IMR-90 (cell line): ENCODE measurements around the gene TNFSF13B. TPM values are rescaled to one million over a fixed set of nuclear protein-coding genes. Genes with fewer than 3 reads are reported as not detected.

Experiments
- ATAC-seq: fragments of 200-7000 bp; cut with Tn5 transposase; 2 replicates; pipeline ENCODE4 v1.9.1; 2020; ENCODE audit warnings: low read depth, mild to moderate bottlenecking, moderate library complexity
- BruUV-seq: library from RNA; stranded (reverse); fragments of 400-500 nt; replicated peaks from 2 replicates; lab custom pipeline; 2021; lab: Mats Ljungman, UMichigan
- CTCF ChIA-PET: fragments of 300-600 bp; formaldehyde crosslinking; extraction: SDS; loops from one replicate; lab custom pipeline; 2021; ENCODE audit warnings: antibody characterized with exemption; lab: Yijun Ruan, JAX
- POLR2A ChIA-PET: fragments of 300-600 bp; sonication (Branson Sonifier 250); formaldehyde crosslinking; loops from one replicate; lab custom pipeline; 2022; ENCODE audit warnings: antibody characterized with exemption; ENCODE audit not compliant: unreplicated experiment; lab: Charles Lee
- DNase-seq: peaks from one replicate; pipeline ENCODE4 v3.0.0; 2013
- H2AFZ ChIP-seq: replicated peaks from 2 replicates; pipeline ENCODE3; 2013; ENCODE audit warnings: low read length, mild to moderate bottlenecking; ENCODE audit not compliant: poor library complexity
- H2AK5ac ChIP-seq: 2 replicates; pipeline ENCODE4 v1.6.1; 2013; ENCODE audit warnings: low read depth, low read length, inconsistent platforms
- H2AK9ac ChIP-seq: replicated peaks from 2 replicates; pipeline ENCODE3; 2013; ENCODE audit warnings: mild to moderate bottlenecking, low read depth, low read length, moderate library complexity; ENCODE audit not compliant: poor library complexity
- H2BK120ac ChIP-seq: 2 replicates; pipeline ENCODE4 v1.6.1; 2013; ENCODE audit warnings: low read depth, low read length, inconsistent platforms
- H2BK15ac ChIP-seq: 3 replicates; pipeline ENCODE4 v1.6.1; 2013; ENCODE audit warnings: low read depth, low read length, inconsistent platforms
- H2BK20ac ChIP-seq: 2 replicates; pipeline ENCODE4 v1.6.1; 2013; ENCODE audit warnings: low read depth, mild to moderate bottlenecking, inconsistent platforms, low read length, moderate library complexity
- H2BK5ac ChIP-seq: 2 replicates; pipeline ENCODE4 v1.6.1; 2013; ENCODE audit warnings: mild to moderate bottlenecking, low read depth, low read length, inconsistent platforms; ENCODE audit not compliant: poor library complexity, severe bottlenecking
- H3K14ac ChIP-seq: replicated peaks from 2 replicates; pipeline ENCODE4 v1.6.1; 2013; ENCODE audit warnings: low read depth, low read length, inconsistent platforms
- H3K18ac ChIP-seq: 2 replicates; pipeline ENCODE4 v1.6.1; 2013; ENCODE audit warnings: low read depth, low read length, control low read depth
- H3K23ac ChIP-seq: 2 replicates; pipeline ENCODE4 v1.6.1; 2013; ENCODE audit warnings: low read depth, low read length, inconsistent platforms
- H3K27ac ChIP-seq: 2 replicates; pipeline ENCODE4 v1.5.1; 2013; ENCODE audit warnings: mild to moderate bottlenecking, control low read depth, low read length; ENCODE audit not compliant: insufficient read depth
- H3K27me3 ChIP-seq: 2 replicates; pipeline ENCODE4 v1.6.1; 2013; ENCODE audit warnings: low read length; ENCODE audit not compliant: control insufficient read depth, insufficient read depth
- H3K36me3 ChIP-seq: 2 replicates; pipeline ENCODE4 v1.6.1; 2013; ENCODE audit warnings: low read length, mixed read lengths; ENCODE audit not compliant: control insufficient read depth, insufficient read depth
- H3K4ac ChIP-seq: 2 replicates; pipeline ENCODE4 v1.6.1; 2013; ENCODE audit warnings: low read depth, low read length, inconsistent platforms
- H3K4me1 ChIP-seq: 2 replicates; pipeline ENCODE4 v1.6.1; 2013; ENCODE audit warnings: low read length, mixed read lengths; ENCODE audit not compliant: control insufficient read depth, insufficient read depth
- H3K4me2 ChIP-seq: 2 replicates; pipeline ENCODE4 v1.6.1; 2013; ENCODE audit warnings: low read depth, mild to moderate bottlenecking, control low read depth, low read length, moderate library complexity
- H3K4me3 ChIP-seq: 2 replicates; pipeline ENCODE4 v1.5.1; 2013; ENCODE audit warnings: low read depth, mild to moderate bottlenecking, control low read depth, low read length, moderate library complexity; ENCODE audit not compliant: insufficient read depth
- H3K56ac ChIP-seq: 2 replicates; pipeline ENCODE4 v1.6.1; 2013; ENCODE audit warnings: low read length, inconsistent platforms; ENCODE audit not compliant: insufficient read depth; ENCODE audit errors: extremely low read depth
- H3K79me1 ChIP-seq, 2 experiments: 2 replicates each; pipeline ENCODE4 v1.6.1; 2013; ENCODE audit warnings: low read length in 2 of 2, inconsistent platforms in 1 of 2, low read depth in 1 of 2
- H3K9ac ChIP-seq: 2 replicates; pipeline ENCODE4 v1.6.1; 2013; ENCODE audit warnings: low read depth, low read length, control low read depth
- H3K9me1 ChIP-seq: 2 replicates; pipeline ENCODE4 v1.6.1; 2013; ENCODE audit warnings: low read length, inconsistent platforms; ENCODE audit not compliant: insufficient read depth
- H3K9me3 ChIP-seq: 2 replicates; pipeline ENCODE4 v1.6.1; 2013; ENCODE audit warnings: low read length; ENCODE audit not compliant: control insufficient read depth, insufficient read depth
- H4K20me1 ChIP-seq: 2 replicates; pipeline ENCODE4 v1.6.1; 2013; ENCODE audit warnings: low read length, inconsistent platforms; ENCODE audit not compliant: insufficient read depth
- H4K5ac ChIP-seq: 2 replicates; pipeline ENCODE4 v1.6.1; 2013; ENCODE audit warnings: mild to moderate bottlenecking, low read depth, low read length, control low read depth
- H4K8ac ChIP-seq, 2 experiments: 2 replicates each; pipeline ENCODE4 v1.6.1; 2013; ENCODE audit warnings: low read depth in 2 of 2, low read length in 2 of 2, control low read depth in 1 of 2, inconsistent platforms in 1 of 2
- H4K91ac ChIP-seq: 2 replicates; pipeline ENCODE4 v1.6.1; 2013; ENCODE audit warnings: low read depth, low read length, inconsistent platforms; ENCODE audit not compliant: insufficient read depth
- MAFK ChIP-seq: IDR thresholded peaks from 2 replicates; pipeline ENCODE4 v1.6.1; 2012; ENCODE audit warnings: low read depth, low read length, improper control_type of control experiment
- NFE2L2 ChIP-seq: fragments of 150-350 bp; IDR thresholded peaks from 2 replicates; pipeline ENCODE4 v1.6.1; 2016; ENCODE audit warnings: low read depth, mild to moderate bottlenecking, low read length
- RFX5 ChIP-seq: IDR thresholded peaks from 2 replicates; pipeline ENCODE4 v1.8.0; 2012; ENCODE audit warnings: low read depth, mild to moderate bottlenecking, low read length, moderate library complexity
- USF2 ChIP-seq: fragments of 150-350 bp; IDR thresholded peaks from 2 replicates; pipeline ENCODE4 v1.6.1; 2017; ENCODE audit warnings: mild to moderate bottlenecking, antibody characterized with exemption, low read length, low read depth
- WGBS, 2 experiments: methylation state at CpG; one replicate each; pipeline versions ENCODE4 v1.1.5 to v1.1.7; 2013; ENCODE audit warnings: missing lambda C conversion rate in 2 of 2; ENCODE audit not compliant: insufficient read length in 1 of 2; ENCODE audit errors: extremely low coverage in 2 of 2; 5-methylcytosine and 5-hydroxymethylcytosine counted together
- dilution Hi-C: fragments of 300-500 bp; cut with HindIII; formaldehyde crosslinking; loops from one replicate; pipeline ENCODE4 v1.14.3; 2018; ENCODE audit warnings: low sequenced_read_pairs; ENCODE audit not compliant: unreplicated experiment
- in situ Hi-C: fragments of 300-500 bp; cut with MboI; formaldehyde crosslinking; loops from 3 replicates; pipeline ENCODE4 v1.14.3; 2019; ENCODE audit warnings: low sequenced_read_pairs, inconsistent platforms, mixed read lengths
- intact Hi-C: fragments of 100-400 bp; cut with micrococcal nuclease; formaldehyde crosslinking; loops from 2 replicates; pipeline ENCODE4 v1.10.0; 2022
- microRNA-seq, 2 experiments: library from miRNA; stranded (forward) in 1 of 2; unstranded in 1 of 2; fragments of 10-50 nt in 1 of 2; fragments of <30 nt in 1 of 2; gene quantifications in 1 of 2; microRNA quantifications in 1 of 2; one replicate each; pipeline versions ENCODE3 to v1.1.0; 2013 to 2020; ENCODE audit not compliant: insufficient read depth in 1 of 2, insufficient read length in 1 of 2, unreplicated experiment in 1 of 2
- polyA plus RNA-seq, 3 experiments: library from polyadenylated mRNA; depleted of rRNA; stranded (reverse); fragments of >200 nt; gene quantifications; 2 replicates each; pipeline ENCODE4 v1.2.3, GENCODE V29; 2012; ENCODE audit warnings: low replicate concordance in 1 of 3
- small RNA-seq, 5 experiments: library from RNA; depleted of rRNA; stranded (forward); fragments of <200 nt; gene quantifications; one replicate each; pipeline ENCODE3, GENCODE V24; 2012
- total RNA-seq: library from RNA; depleted of rRNA; stranded (reverse); fragments of >200 nt; gene quantifications from 2 replicates; pipeline ENCODE4 v1.2.3, GENCODE V29; 2012; rRNA removed

The TNFSF13B gene
- total and polyA plus RNA-seq, 2 of the 4 experiments (the other 2 are of a cell fraction): 0.29 to 0.54 TPM

GRCh38 chr13:108357228-108357627 is 87.7 kb downstream of the TNFSF13B start:
- dilution Hi-C loops: no loop called here
- POLR2A ChIA-PET: no interaction called here
- CTCF ChIA-PET: no interaction called here
- Histone ChIP-seq H3K4me1 (no peaks in the 10 kb centered on the region), H3K9ac (no peak overlapping the region), H2AK9ac (no peak overlapping the region), H2AK5ac (no peak overlapping the region), H3K27ac (no peak overlapping the region), H4K8ac (no peak overlapping the region), H2BK5ac (no peak overlapping the region), H2BK120ac (no peak overlapping the region), H3K79me1 (no peaks in the 10 kb centered on the region), H3K14ac (no peak overlapping the region), H2BK15ac (no peak overlapping the region), H3K27me3 (no peaks in the 10 kb centered on the region; the same call in 1 of the 2 replicates), H4K5ac (no peak overlapping the region), H2BK20ac (no peak overlapping the region), H4K91ac (no peak overlapping the region), H3K4ac (no peak overlapping the region), H3K4me2 (no peak overlapping the region), H3K9me1 (no peaks in the 10 kb centered on the region), H2AFZ (no peak overlapping the region), H3K4me3 (no peak overlapping the region), H3K23ac (no peak overlapping the region), H3K36me3 (no peaks in the 10 kb centered on the region), H4K20me1 (no peaks in the 10 kb centered on the region), H3K9me3 (no peaks in the 10 kb centered on the region), H3K18ac (no peak overlapping the region), H3K56ac (no peak overlapping the region)
- DNase-seq (no peak), ATAC-seq (no peak)
- no TSS peak for BruUV-seq
- no CpG with 5 or more reads among the region's 3 CpGs for WGBS, 2 experiments
- no peak for TF ChIP-seq USF2
- no peak for TF ChIP-seq RFX5
- no peak for TF ChIP-seq NFE2L2
- TF ChIP-seq MAFK: peak; percentile 48
- in situ Hi-C loops: no loop called here
- intact Hi-C loops: no loop called here

Small RNA genes lying within 50 kb of the gene (microRNA-seq; reads per million reads assigned to microRNA genes)
- not detected for gene RNA5SP39 (ENCODE audit: insufficient read depth, insufficient read length)

Small RNA genes lying within 50 kb of the gene (small RNA-seq; reads per million reads assigned to genes)
- gene RNA5SP39: 0 reads per million in 5 experiments

Other genes with a start within 250 kb of the TNFSF13B start
- gene LIG4, start 54.2 kb upstream of the TNFSF13B start, total RNA-seq: 7.2 and 11.7 TPM in 2 replicates
- 3.5 and 5.0 TPM in 2 replicates for gene LIG4, start 54.2 kb upstream of the TNFSF13B start, polyA plus RNA-seq (2012; rRNA removed)
- gene ABHD13, start 51.3 kb upstream of the TNFSF13B start, total RNA-seq: 4.1 and 10.6 TPM in 2 replicates
- 2.8 and 4.0 TPM in 2 replicates for gene ABHD13, start 51.3 kb upstream of the TNFSF13B start, polyA plus RNA-seq (2012; rRNA removed)